Activated naive CD4-positive, alpha-beta T cell treated with anti-CD3 and anti-CD28 coated beads for 36 hours (primary cell): ENCODE data around the gene SLCO4A1. TPM values are rescaled to one million over a fixed set of nuclear protein-coding genes. Genes with fewer than 3 reads are reported as not detected.
"Not testable (repeated sequence)": the region's sequence is repeated elsewhere in the genome, so short reads cannot be mapped to it uniquely, and the experiment has no call there.

Experiments
- CTCF ChIA-PET: fragments of 350-600 bp; sonication (Branson Sonifier 250); formaldehyde crosslinking; loops from one replicate; lab custom pipeline; 2021; ENCODE audit warnings: antibody characterized with exemption; lab: Charles Lee
- DNase-seq: peaks from one replicate; pipeline ENCODE4 v3.0.0-alpha.2; 2020
- H3K27ac Mint-ChIP-seq: one replicate; pipeline ENCODE4 v1.8.0; 2021; ENCODE audit warnings: mild to moderate bottlenecking, mixed read lengths
- H3K27me3 Mint-ChIP-seq: one replicate; pipeline ENCODE4 v1.8.0; 2021; ENCODE audit warnings: low read depth, mixed read lengths
- H3K36me3 Mint-ChIP-seq: one replicate; pipeline ENCODE4 v1.8.0; 2021; ENCODE audit warnings: low read depth, mixed read lengths
- H3K4me1 Mint-ChIP-seq: one replicate; pipeline ENCODE4 v1.8.0; 2021; ENCODE audit warnings: low read depth, mixed read lengths
- H3K4me3 Mint-ChIP-seq: one replicate; pipeline ENCODE4 v1.8.0; 2021; ENCODE audit warnings: mild to moderate bottlenecking, moderate library complexity, mixed read lengths
- H3K9me3 Mint-ChIP-seq: one replicate; pipeline ENCODE4 v1.8.0; 2021; ENCODE audit warnings: mixed read lengths
- intact Hi-C: fragments of 100-400 bp; cut with micrococcal nuclease; formaldehyde crosslinking; loops from one replicate; pipeline ENCODE4 v1.15.1; 2023
- total RNA-seq, 2 experiments: library from RNA; stranded (reverse); gene quantifications; one replicate each; pipeline ENCODE4 v1.2.3, GENCODE V29; 2021

The SLCO4A1 gene
- total RNA-seq, 2 experiments from 2014 or later: 22.4 to 22.6 TPM

DNA sequence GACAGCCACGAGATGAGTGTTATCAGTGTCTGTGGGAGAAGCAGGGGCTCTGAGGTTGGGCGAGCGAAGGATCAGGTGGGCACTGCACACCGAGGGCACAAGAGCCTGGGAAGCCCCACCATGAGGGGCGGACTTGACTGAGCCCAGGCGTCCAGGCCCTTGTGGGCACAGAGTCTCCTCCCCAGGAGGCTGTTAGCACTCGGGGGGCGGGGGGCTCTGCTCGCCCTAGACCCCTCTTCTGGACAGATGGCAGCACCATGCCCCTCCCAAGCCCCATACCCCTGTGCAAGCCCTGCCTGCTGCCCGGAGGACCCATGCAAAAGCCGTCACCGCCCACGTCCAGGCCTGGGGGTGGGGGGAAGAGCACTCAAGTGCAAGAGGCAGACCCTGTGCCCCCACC is 21.7 kb upstream of the SLCO4A1 start:
- Mint-ChIP-seq H3K36me3 (no peaks in the 10 kb centered on the region), H3K27me3 (no peaks in the 10 kb centered on the region), H3K4me3 (no peak overlapping the region), H3K9me3 (no peaks in the 10 kb centered on the region), H3K4me1 (peaks cover 44% of the 10 kb centered on the region), H3K27ac (no peak overlapping the region)
- CTCF ChIA-PET: no interaction called here
- no peak for DNase-seq
- intact Hi-C loops: loop anchor here (5.0 kb wide), 1 partner anchor 498 kb away; the partner anchor contains the start of gene LSM14B

DNA sequence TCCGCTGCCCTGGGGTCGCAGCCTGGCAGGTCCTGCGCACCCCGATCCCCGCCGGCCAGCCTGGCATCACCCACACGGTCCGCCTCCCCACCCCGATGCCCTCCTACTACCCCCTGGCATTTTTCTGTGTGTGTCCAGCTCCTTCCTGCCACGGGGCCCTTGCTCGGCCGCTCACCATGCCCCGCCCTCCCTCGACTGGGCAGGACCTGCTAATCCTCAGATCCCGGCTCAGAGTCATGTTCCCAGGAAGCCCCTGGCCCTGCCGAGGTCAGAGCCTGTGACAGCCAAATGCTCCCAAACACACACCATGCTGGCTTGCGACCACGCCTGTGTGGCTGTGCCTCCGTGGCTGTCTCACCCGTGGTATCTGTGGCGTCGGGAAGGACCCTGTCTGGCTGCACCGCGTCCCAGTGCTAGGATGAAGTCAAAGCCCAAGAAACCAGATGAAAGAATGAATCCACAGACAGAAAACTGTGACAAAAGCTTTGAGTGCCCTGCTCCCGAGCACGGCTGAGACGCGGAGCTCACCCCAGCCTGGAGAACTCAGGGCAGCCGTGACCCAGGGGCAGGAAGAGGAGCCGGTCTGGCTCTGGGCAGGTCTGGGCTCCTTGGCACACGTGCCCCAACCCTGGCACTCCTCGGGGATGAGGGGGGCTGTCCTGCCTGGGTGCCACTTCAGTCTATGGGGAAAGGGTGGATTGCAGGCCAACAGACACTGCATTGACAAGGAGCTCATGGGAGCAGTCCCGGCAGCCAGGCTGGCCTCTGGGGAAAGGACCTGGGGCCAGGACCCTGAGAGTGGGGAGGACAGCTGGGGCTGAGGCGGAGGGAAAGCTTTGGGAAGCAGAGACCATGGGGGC is 20.8 kb upstream of the SLCO4A1 start:
- Mint-ChIP-seq H3K4me1 (peaks cover 44% of the 10 kb centered on the region), H3K36me3 (no peaks in the 10 kb centered on the region), H3K27ac (peak overlapping the region; percentile 50), H3K4me3 (no peak overlapping the region), H3K27me3 (no peaks in the 10 kb centered on the region), H3K9me3 (no peaks in the 10 kb centered on the region)
- CTCF ChIA-PET: interaction anchor here (0.7 kb wide), 1 partner anchor 21 kb away, joined by 3 read pairs; the partner anchor contains the start of gene SLCO4A1
- DNase-seq: no peak
- intact Hi-C loops: loop anchor here (5.0 kb wide), 1 partner anchor 499 kb away; the partner anchor contains the start of gene LSM14B

DNA sequence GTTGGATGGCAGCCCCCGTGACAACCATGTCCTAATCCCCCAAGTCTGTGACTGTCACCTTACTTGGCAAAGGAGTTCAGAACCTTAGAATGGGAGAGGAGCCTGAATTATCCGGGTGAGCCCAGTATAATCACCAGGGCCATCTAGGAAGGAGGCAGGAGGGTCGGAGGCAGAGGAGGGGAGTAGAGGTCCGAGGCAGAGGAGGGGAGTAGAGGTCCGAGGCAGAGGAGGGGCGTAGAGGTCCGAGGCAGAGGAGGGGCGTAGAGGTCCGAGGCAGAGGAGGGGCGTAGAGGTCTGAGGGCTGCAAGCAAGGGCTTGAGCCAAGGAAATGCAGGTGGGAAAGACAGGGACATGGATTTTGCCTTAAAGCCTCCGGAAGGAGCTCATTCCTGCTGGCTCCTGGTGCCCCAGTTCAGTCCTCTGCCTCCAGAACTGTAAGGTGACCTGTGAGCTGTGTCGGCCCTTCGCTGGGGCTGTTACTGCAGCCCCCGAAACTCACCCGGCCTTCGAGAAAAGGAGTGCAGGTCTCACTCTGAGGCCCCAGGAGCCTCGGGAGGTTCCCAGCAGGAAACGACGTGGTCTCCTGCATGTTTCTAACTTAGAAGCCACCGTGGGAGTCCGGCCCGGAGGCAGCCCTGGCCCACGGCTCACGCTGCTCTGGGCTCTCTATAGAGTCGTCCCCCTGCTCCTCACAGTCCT is 20.0 kb upstream of the SLCO4A1 start:
- Mint-ChIP-seq H3K4me3 (no peak overlapping the region), H3K27me3 (no peaks in the 10 kb centered on the region), H3K9me3 (no peaks in the 10 kb centered on the region), H3K36me3 (no peaks in the 10 kb centered on the region), H3K4me1 (peaks cover 36% of the 10 kb centered on the region), H3K27ac (peak overlapping the region; percentile 94)
- DNase-seq: no peak
- CTCF ChIA-PET: interaction anchor here (0.7 kb wide), 1 partner anchor 20 kb away, joined by 3 read pairs; the partner anchor contains the start of gene SLCO4A1
- intact Hi-C loops: loop anchor here (5.0 kb wide), 1 partner anchor 500 kb away; the partner anchor contains the start of gene LSM14B

DNA sequence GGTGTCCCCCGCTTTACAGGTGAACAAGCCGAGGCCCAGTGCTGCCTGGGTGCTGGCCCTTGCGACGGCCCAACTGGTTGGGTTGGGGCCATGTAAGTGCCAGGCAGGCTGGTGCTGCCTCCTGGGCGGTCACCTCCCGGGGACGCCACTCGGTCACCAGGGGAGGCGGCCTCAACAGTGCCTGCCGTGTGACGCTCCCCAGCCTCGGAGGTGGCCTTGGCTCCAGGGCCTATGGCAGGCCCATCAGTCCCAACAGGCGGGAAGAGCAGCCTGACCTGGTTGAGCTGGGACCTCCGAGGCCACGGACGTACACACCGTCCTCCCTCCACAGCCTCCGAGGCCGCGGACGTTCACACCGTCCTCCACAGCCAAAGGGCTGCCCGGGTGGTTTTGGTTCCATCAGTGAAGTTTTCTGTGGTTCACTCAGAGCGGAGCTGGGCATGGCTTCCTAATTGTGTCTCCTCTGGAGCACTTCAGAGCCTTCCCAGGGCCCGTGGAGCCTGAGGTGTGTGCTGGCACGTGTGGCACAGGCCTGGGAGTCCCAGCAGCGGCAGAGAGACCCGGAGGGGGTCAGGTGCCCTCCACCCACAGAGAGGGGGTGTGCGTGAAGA is 19.3 kb upstream of the SLCO4A1 start:
- Mint-ChIP-seq H3K27ac (peak overlapping the region; percentile 94), H3K9me3 (no peaks in the 10 kb centered on the region), H3K27me3 (no peaks in the 10 kb centered on the region), H3K4me3 (peak overlapping the region; percentile 74), H3K36me3 (no peaks in the 10 kb centered on the region), H3K4me1 (peaks cover 30% of the 10 kb centered on the region)
- intact Hi-C loops: loop anchor here (1.0 to 5.0 kb wide), 2 partner anchors 28 to 501 kb away; partner anchors contain the start of gene LSM14B
- DNase-seq: no peak
- CTCF ChIA-PET: interaction anchor here (0.6 to 1.6 kb wide), 3 partner anchors 20 to 168 kb away, joined by 3 to 9 read pairs (median 8); no protein-coding TSS in a partner anchor

DNA sequence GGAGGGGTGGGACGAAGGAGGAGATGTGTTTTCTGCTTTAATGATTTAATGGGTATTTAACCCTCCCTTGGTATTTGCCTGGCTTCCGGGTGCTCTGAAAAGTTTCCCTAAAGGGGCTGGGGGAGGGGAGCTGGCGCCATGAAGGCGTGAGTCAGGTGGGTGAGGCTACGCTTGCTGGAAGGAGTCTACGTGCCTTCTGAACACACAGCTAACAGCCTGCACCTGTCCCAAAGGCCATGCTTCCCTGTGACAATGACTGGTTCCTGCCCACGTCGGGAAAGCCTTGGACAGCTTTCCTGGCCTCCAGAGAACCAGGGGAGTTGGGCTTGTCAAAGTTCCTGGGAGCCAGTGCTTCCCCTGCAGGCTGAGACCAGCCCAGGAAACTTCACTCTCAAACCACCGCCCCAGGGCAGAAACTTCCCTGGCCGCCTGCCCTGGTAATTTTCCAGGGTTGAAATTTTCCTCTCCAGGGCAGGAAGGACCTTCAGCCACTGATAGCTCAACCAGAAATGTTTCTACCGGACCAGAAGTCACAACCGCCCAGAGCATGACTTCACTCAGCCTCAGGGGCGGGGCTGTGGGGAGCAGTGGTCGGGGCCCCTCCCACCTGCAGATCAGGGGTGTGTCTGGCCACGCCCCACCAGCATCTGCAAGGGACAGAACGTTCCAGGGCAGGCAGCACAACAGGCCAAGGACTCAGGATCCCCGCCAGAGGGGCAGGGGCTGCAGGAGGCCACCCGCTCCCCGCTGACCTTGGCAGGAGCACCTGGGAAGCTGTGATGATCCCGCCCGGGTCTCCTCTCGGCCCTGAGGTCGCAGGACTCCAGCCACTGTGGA is 18.6 kb upstream of the SLCO4A1 start:
- Mint-ChIP-seq H3K27ac (peak overlapping the region; percentile 94), H3K4me1 (peaks cover 23% of the 10 kb centered on the region), H3K4me3 (peak overlapping the region; percentile 74), H3K9me3 (no peaks in the 10 kb centered on the region), H3K36me3 (no peaks in the 10 kb centered on the region), H3K27me3 (no peaks in the 10 kb centered on the region)
- intact Hi-C loops: loop anchor here (1.0 to 5.0 kb wide), 4 partner anchors 19 to 501 kb away; partner anchors contain the start of genes LSM14B and SLCO4A1
- CTCF ChIA-PET: interaction anchor here (0.6 to 1.6 kb wide), 3 partner anchors 20 to 167 kb away, joined by 3 to 9 read pairs (median 8); no protein-coding TSS in a partner anchor
- DNase-seq: peak; percentile 95

DNA sequence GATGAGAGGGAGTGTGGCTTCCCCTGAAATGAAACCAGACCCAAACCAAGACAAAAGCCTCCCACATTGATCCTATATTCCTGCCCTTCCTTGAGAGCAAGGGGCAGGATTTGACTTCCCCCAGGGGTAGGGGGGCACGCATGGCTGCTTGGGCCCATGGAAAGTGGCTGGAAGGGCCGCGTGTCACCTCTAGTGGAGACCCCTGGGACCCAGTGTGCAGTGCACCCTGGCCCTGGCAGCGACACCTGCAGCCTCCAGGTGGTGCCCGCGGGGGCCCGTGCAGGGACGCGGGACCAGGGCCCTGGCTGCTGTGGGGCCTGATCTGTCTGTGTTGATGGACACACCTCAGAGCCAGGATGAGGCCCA is 18.0 kb upstream of the SLCO4A1 start:
- Mint-ChIP-seq H3K4me3 (no peak overlapping the region), H3K9me3 (no peaks in the 10 kb centered on the region), H3K27me3 (no peaks in the 10 kb centered on the region), H3K27ac (no peak overlapping the region), H3K4me1 (peaks cover 19% of the 10 kb centered on the region), H3K36me3 (no peaks in the 10 kb centered on the region)
- no peak for DNase-seq
- intact Hi-C loops: loop anchor here (1.0 to 5.0 kb wide), 3 partner anchors 18 to 502 kb away; partner anchors contain the start of genes LSM14B and SLCO4A1
- CTCF ChIA-PET: interaction anchor here (0.6 to 1.6 kb wide), 2 partner anchors 124 to 125 kb away, joined by 7 to 9 read pairs; no protein-coding TSS in a partner anchor

DNA sequence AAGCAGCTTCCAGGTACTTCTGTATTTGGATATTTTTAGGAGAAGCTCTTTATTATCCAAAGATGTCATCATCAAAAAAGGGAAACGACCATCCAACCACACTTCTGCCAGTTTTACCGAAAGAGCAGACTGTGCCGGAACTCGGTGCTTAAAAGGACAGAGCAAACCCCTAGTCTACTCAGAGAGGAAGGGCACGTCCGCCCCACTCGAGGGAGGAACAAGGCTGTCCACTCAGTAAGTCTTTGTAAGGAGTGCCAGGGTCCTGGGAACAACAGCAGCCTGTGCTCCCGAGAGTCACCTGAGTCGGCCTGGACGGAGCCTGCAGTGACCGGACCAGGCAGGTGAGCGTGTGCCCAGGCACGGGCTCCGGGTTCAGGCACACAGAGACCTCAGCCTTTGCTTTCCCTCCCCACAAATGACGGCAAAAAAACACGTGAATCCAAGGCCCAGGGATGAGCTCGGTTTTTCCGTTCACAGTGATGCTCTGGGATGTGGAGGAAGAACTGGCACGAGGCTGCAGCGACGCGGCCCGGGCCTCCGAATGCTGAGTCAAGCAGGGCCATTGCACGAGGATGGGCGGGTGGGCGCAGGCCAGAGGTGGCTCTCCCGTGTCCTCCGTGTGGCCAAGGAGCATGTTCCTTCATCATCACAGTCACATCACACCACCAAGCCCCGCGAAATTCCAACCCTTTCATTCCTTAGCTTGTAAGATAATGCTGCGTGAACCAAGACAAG is 17.4 kb upstream of the SLCO4A1 start:
- H3K4me3 Mint-ChIP-seq: no peak overlapping the region
- H3K36me3 Mint-ChIP-seq: no peaks in the 10 kb centered on the region
- no peak for DNase-seq
- intact Hi-C loops: loop anchor here (1.0 to 5.0 kb wide), 3 partner anchors 17 to 503 kb away; partner anchors contain the start of genes LSM14B and SLCO4A1
- no peaks in the 10 kb centered on the region for H3K27me3 Mint-ChIP-seq
- no peaks in the 10 kb centered on the region for H3K9me3 Mint-ChIP-seq
- peaks cover 19% of the 10 kb centered on the region for H3K4me1 Mint-ChIP-seq
- CTCF ChIA-PET: interaction anchor here (0.6 to 1.6 kb wide), 3 partner anchors 124 to 168 kb away, joined by 3 to 9 read pairs (median 7); no protein-coding TSS in a partner anchor
- H3K27ac Mint-ChIP-seq: no peak overlapping the region

DNA sequence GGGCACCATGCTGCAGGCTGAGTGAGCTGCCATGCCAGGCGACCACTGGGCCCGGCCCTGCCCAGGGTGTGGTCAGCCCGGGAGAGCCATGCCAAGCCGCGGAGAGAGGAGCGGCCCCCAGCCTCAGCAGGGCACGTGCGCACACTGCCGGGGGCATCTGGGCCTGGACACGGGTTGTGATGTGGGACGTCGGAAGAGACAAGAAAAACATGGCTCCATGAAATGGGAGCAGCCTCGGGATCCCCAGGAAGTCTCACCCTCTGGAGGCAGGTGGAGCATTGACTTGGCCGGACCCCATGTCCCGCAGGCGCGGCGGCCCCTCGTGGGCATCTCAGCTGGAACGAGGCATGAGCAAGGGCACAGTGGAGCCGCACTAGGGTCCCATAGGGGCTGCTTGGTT is 16.8 kb upstream of the SLCO4A1 start:
- peaks cover 19% of the 10 kb centered on the region for H3K4me1 Mint-ChIP-seq
- DNase-seq: no peak
- H3K27ac Mint-ChIP-seq: no peak overlapping the region
- H3K36me3 Mint-ChIP-seq: no peaks in the 10 kb centered on the region
- CTCF ChIA-PET: interaction anchor here (0.6 kb wide), 1 partner anchor 167 kb away, joined by 3 read pairs; no protein-coding TSS in a partner anchor
- no peaks in the 10 kb centered on the region for H3K27me3 Mint-ChIP-seq
- no peaks in the 10 kb centered on the region for H3K9me3 Mint-ChIP-seq
- no peak overlapping the region for H3K4me3 Mint-ChIP-seq
- intact Hi-C loops: no loop called here

DNA sequence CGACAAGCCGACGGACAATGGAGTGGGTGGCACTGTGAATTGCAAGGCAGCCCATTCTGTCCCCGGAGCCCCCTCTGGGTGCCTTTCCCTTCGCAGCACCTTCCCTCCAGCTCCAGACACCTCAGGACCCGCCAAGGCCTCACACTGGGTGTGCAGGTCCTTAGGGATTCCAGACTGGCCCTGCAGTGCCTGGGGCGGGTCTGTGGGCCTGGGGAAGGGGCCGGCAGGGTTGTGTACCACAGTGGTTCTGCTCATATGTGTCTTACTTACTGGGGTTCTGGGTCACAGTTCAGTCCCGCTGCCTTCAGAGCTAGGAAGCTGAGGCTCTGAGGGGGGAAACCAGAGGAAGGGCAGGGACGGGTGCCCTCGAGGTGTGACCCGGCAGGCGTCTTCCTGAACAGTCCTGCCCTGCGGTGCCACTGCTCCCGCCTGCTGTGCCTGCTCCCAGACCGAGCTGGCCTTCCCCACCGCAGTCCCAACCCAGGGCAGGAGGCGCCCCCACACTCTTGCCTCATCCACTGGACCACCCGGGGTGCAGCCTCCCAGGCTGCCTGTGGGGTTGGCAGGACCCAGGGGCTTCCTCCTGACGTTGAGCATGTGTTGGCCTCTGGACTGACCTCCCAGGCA is 16.3 kb upstream of the SLCO4A1 start:
- H3K36me3 Mint-ChIP-seq: no peaks in the 10 kb centered on the region
- no peak overlapping the region for H3K4me3 Mint-ChIP-seq
- DNase-seq: no peak
- CTCF ChIA-PET: no interaction called here
- no peak overlapping the region for H3K27ac Mint-ChIP-seq
- H3K9me3 Mint-ChIP-seq: no peaks in the 10 kb centered on the region
- intact Hi-C loops: no loop called here
- no peaks in the 10 kb centered on the region for H3K27me3 Mint-ChIP-seq
- peaks cover 19% of the 10 kb centered on the region for H3K4me1 Mint-ChIP-seq

DNA sequence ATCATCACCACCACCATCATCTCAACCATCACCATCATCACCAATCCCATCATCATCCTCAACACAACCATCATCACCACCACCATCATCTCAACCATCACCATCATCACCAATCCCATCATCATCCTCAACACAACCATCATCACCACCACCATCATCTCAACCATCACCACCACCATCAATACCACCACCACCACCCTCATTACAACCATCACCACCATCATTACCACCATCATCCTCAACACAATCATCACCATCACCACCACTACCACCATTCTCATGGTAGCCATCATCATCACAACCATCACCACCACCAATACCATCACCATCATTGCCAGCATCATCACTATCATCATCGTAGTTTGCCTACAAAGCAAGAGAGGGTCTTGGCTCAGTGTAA is 14.9 kb upstream of the SLCO4A1 start:
- intact Hi-C loops, H3K9me3 Mint-ChIP-seq, H3K27ac Mint-ChIP-seq, DNase-seq, H3K36me3 Mint-ChIP-seq, H3K4me3 Mint-ChIP-seq, H3K27me3 Mint-ChIP-seq, CTCF ChIA-PET: not testable (repeated sequence)
- peaks cover 14% of the 10 kb centered on the region for H3K4me1 Mint-ChIP-seq
